Measurements from ENCODE around the gene PHRF1. TPM values are rescaled to one million over a fixed set of nuclear protein-coding genes. Genes with fewer than 3 reads are reported as not detected.

The PHRF1 gene
- total and polyA plus RNA-seq, 9 donors: 13.1 to 23.1 (median 20.1) TPM

DNA sequence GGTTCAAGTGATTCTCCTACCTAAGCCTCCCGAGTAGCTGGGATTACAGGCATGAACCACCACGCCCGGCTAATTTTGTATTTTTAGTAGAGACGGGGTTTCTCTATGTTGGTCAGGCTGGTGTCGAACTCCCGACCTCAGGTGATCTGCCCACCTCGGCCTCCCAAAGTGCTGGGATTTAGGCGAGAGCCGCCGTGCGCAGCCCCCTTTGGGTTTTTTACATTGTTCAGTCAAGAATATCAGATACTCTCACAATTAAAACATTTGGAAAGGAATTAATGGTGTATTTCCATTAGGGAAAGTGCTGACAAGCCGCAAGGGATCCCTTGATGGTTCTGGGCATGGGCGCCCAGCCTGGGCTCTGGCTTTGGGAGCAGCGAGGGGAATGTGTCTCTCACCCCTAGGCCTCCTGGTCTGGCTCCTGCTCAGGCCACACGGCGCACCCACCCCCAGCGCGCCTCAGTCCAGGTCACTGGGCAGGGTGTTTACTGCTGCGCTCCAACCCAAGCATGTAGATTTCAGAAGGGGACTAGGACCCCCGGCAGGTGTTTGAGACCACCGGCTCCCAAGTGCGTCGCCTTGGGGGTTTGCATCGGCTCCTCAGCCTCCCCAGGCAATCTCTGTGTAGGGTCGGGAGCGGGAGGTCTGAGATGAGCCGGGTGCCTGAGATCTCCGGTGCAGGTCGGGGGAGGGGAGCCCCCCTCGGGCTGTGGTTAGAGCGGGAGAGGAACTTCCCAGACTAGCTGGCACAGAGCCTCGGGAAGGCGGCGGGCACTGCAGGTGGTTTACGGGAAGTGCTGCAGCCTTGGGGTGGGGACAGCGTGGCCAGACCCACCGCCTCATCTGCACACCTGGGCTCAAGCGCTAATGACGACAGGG is 40.3 kb downstream of the PHRF1 start:
- Histone ChIP-seq H3K4me1 (ENCODE audit: control insufficient read depth, insufficient read depth, low read length) (peaks cover 43% of the 10 kb centered on the region), H3K9me3 (replicated peaks; ENCODE audit: control insufficient read depth, low read depth, low read length) (no peaks in the 10 kb centered on the region), H3K36me3 (ENCODE audit: control insufficient read depth, insufficient read depth, low read length) (peaks cover 38% of the 10 kb centered on the region), H3K4me3 (ENCODE audit: low read length) (peak overlapping the region; percentile 91), H3K27me3 (ENCODE audit: control insufficient read depth, insufficient read depth, low read length) (no peaks in the 10 kb centered on the region), H3K27ac (ENCODE audit: low read length) (peak overlapping the region; percentile 97)
- 89% methylated on average over 14 of the region's 39 CpGs for WGBS (ENCODE audit: insufficient coverage)
- DNase-seq: no peak

- 89% methylated on average over 50 of the region's 57 CpGs for WGBS (ENCODE audit: insufficient coverage)
- H3K27me3 ChIP-seq (ENCODE audit: control insufficient read depth, insufficient read depth, low read length): no peaks in the 10 kb centered on the region
- peaks cover 32% of the 10 kb centered on the region for H3K36me3 ChIP-seq (ENCODE audit: control insufficient read depth, insufficient read depth, low read length)
- H3K4me3 ChIP-seq (ENCODE audit: low read length): no peak overlapping the region
- no peak for DNase-seq
- peaks cover 35% of the 10 kb centered on the region for H3K4me1 ChIP-seq (ENCODE audit: control insufficient read depth, insufficient read depth, low read length)
- H3K27ac ChIP-seq (ENCODE audit: low read length): no peak overlapping the region
- H3K9me3 ChIP-seq (replicated peaks; ENCODE audit: control insufficient read depth, low read depth, low read length): no peaks in the 10 kb centered on the region
Measured at GRCh38 chr11:617199-617911, 41.1 kb downstream of the PHRF1 start.

- H3K4me3 ChIP-seq (ENCODE audit: low read length): no peak overlapping the region
- peaks cover 25% of the 10 kb centered on the region for H3K36me3 ChIP-seq (ENCODE audit: control insufficient read depth, insufficient read depth, low read length)
- DNase-seq: no peak
- no peak overlapping the region for H3K27ac ChIP-seq (ENCODE audit: low read length)
- WGBS (ENCODE audit: insufficient coverage): 87% methylated on average over 22 of the region's 25 CpGs
- H3K27me3 ChIP-seq (ENCODE audit: control insufficient read depth, insufficient read depth, low read length): no peaks in the 10 kb centered on the region
- peaks cover 28% of the 10 kb centered on the region for H3K4me1 ChIP-seq (ENCODE audit: control insufficient read depth, insufficient read depth, low read length)
- no peaks in the 10 kb centered on the region for H3K9me3 ChIP-seq (replicated peaks; ENCODE audit: control insufficient read depth, low read depth, low read length)
Measured at GRCh38 chr11:617912-618682, 41.8 kb downstream of the PHRF1 start.

DNA sequence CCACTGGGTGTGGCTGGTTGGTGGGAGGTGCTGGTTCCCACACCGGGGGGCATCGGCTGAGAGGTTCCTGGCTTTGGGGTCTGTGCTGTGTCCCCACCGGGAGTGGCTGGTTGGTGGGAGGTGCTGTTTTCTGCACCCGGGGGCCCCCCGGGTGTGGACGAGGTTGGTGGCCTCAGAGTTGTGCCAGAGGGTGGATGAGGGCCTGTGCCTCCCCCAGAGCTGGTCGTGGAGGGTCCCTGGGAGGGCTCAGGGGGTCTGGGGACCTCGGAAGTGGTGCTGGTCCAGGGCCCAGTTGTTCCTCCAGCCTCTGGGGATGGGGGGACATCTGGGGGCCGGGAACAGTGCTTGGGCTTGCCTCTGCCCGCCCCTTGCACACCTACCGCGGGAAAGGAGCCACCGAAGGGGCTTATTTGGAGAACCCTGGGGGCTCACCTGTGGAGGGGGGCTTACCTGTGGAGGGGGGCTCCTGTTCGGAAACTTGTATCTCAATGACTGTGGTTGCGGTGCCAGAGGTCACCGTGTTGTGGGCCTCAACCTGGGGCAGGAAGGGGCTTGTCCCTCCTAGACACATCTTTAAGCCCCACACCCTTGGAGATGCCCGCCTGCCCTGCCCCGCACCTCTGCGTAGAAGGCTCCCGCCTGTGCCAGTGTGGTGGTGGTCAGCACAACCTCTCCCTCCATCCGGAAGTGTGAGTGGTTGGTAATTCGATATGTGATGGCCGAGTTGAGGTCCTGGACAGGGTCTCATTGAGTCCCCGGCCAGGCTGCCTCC is 42.8 kb downstream of the PHRF1 start:
- no peak for DNase-seq
- 91% methylated on average over 11 of the region's 24 CpGs for WGBS (ENCODE audit: insufficient coverage)
- H3K9me3 ChIP-seq (replicated peaks; ENCODE audit: control insufficient read depth, low read depth, low read length): no peaks in the 10 kb centered on the region
- H3K27ac ChIP-seq (ENCODE audit: low read length): no peak overlapping the region
- peaks cover 19% of the 10 kb centered on the region for H3K4me1 ChIP-seq (ENCODE audit: control insufficient read depth, insufficient read depth, low read length)
- H3K4me3 ChIP-seq (ENCODE audit: low read length): no peak overlapping the region
- H3K27me3 ChIP-seq (ENCODE audit: control insufficient read depth, insufficient read depth, low read length): peaks cover 9% of the 10 kb centered on the region
- H3K36me3 ChIP-seq (ENCODE audit: control insufficient read depth, insufficient read depth, low read length): peaks cover 21% of the 10 kb centered on the region

DNA sequence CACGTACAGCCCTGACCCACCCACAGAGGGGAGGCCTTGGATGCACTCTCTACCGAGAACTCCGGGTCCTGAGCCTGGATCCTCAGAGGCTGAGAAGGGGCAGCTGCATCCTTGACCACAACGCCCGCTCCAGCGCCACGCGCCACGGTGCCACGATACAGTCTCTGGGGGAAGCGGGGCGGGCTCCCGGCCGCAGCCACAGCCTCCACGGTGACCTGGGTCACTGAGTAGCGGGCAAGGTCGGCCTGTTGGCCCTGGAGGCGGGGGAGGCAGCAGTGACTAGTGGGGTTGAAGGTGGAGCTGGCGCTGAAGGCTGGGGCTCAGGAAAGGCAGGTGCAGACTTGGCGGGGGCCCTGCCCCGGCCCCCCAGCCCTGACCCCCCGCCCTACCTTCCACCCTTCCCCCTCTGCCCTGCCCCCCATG is 43.4 kb downstream of the PHRF1 start:
- Histone ChIP-seq H3K36me3 (ENCODE audit: control insufficient read depth, insufficient read depth, low read length) (peaks cover 15% of the 10 kb centered on the region), H3K27me3 (ENCODE audit: control insufficient read depth, insufficient read depth, low read length) (peaks cover 15% of the 10 kb centered on the region), H3K4me3 (ENCODE audit: low read length) (no peak overlapping the region), H3K9me3 (replicated peaks; ENCODE audit: control insufficient read depth, low read depth, low read length) (no peaks in the 10 kb centered on the region), H3K27ac (ENCODE audit: low read length) (no peak overlapping the region), H3K4me1 (ENCODE audit: control insufficient read depth, insufficient read depth, low read length) (peaks cover 17% of the 10 kb centered on the region)
- DNase-seq: no peak
- 89% methylated on average over 17 of the region's 22 CpGs for WGBS (ENCODE audit: insufficient coverage)

- DNase-seq: no peak
- Histone ChIP-seq H3K4me1 (ENCODE audit: control insufficient read depth, insufficient read depth, low read length) (peaks cover 17% of the 10 kb centered on the region), H3K4me3 (ENCODE audit: low read length) (no peak overlapping the region), H3K9me3 (replicated peaks; ENCODE audit: control insufficient read depth, low read depth, low read length) (no peaks in the 10 kb centered on the region), H3K36me3 (ENCODE audit: control insufficient read depth, insufficient read depth, low read length) (peaks cover 13% of the 10 kb centered on the region), H3K27me3 (ENCODE audit: control insufficient read depth, insufficient read depth, low read length) (peaks cover 20% of the 10 kb centered on the region), H3K27ac (ENCODE audit: low read length) (no peak overlapping the region)
- 97% methylated on average over 13 of the region's 13 CpGs for WGBS (ENCODE audit: insufficient coverage)
Measured at GRCh38 chr11:620201-620600, 43.9 kb downstream of the PHRF1 start.

- Histone ChIP-seq H3K4me3 (ENCODE audit: low read length) (no peak overlapping the region), H3K9me3 (replicated peaks; ENCODE audit: control insufficient read depth, low read depth, low read length) (no peaks in the 10 kb centered on the region), H3K27me3 (ENCODE audit: control insufficient read depth, insufficient read depth, low read length) (peaks cover 30% of the 10 kb centered on the region), H3K36me3 (ENCODE audit: control insufficient read depth, insufficient read depth, low read length) (peaks cover 13% of the 10 kb centered on the region), H3K4me1 (ENCODE audit: control insufficient read depth, insufficient read depth, low read length) (peaks cover 18% of the 10 kb centered on the region), H3K27ac (ENCODE audit: low read length) (no peak overlapping the region)
- DNase-seq: no peak
- 68% methylated on average over 32 of the region's 45 CpGs for WGBS (ENCODE audit: insufficient coverage)
Measured at GRCh38 chr11:620935-621814, 44.9 kb downstream of the PHRF1 start.

- H3K27me3 ChIP-seq (ENCODE audit: control insufficient read depth, insufficient read depth, low read length): peaks cover 36% of the 10 kb centered on the region
- H3K9me3 ChIP-seq (replicated peaks; ENCODE audit: control insufficient read depth, low read depth, low read length): no peaks in the 10 kb centered on the region
- no peak overlapping the region for H3K27ac ChIP-seq (ENCODE audit: low read length)
- 86% methylated on average over 27 of the region's 27 CpGs for WGBS (ENCODE audit: insufficient coverage)
- H3K4me1 ChIP-seq (ENCODE audit: control insufficient read depth, insufficient read depth, low read length): peaks cover 15% of the 10 kb centered on the region
- DNase-seq: no peak
- peaks cover 13% of the 10 kb centered on the region for H3K36me3 ChIP-seq (ENCODE audit: control insufficient read depth, insufficient read depth, low read length)
- H3K4me3 ChIP-seq (ENCODE audit: low read length): no peak overlapping the region
Measured at GRCh38 chr11:621838-622237, 45.6 kb downstream of the PHRF1 start.

DNA sequence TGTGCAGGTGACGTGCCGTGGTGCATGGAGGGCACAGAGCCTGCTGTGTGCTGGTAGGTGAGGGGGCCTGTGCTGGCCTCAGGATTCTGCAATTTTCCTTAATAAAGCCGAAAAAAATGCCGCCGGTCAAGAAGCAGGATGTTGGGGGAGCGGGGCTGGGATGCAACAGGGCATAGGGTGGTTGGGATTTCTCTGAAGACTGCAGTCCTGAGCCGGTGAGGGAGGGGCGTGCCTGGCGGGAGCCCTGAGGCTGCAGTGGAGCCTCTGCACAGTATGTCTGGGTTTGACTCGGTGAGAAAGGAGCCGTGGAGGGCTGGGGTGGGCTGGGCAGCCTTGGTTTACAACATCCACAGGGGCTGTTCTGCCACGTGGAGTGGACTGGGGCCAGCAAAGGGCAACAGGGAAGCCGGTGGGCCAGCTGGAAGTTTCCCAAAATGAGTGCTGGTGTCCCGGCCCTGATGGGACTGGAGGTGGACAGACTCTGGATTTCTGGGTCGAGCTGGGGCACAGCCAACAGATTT is 47.1 kb downstream of the PHRF1 start:
- H3K36me3 ChIP-seq (ENCODE audit: control insufficient read depth, insufficient read depth, low read length): peaks cover 11% of the 10 kb centered on the region
- H3K27me3 ChIP-seq (ENCODE audit: control insufficient read depth, insufficient read depth, low read length): peaks cover 48% of the 10 kb centered on the region
- no peaks in the 10 kb centered on the region for H3K9me3 ChIP-seq (replicated peaks; ENCODE audit: control insufficient read depth, low read depth, low read length)
- peaks cover 19% of the 10 kb centered on the region for H3K4me1 ChIP-seq (ENCODE audit: control insufficient read depth, insufficient read depth, low read length)
- WGBS (ENCODE audit: insufficient coverage): 53% methylated on average over 15 of the region's 15 CpGs
- no peak overlapping the region for H3K27ac ChIP-seq (ENCODE audit: low read length)
- H3K4me3 ChIP-seq (ENCODE audit: low read length): no peak overlapping the region
- no peak for DNase-seq

All from muscle of leg (tissue), 11 donors.